ENCODE measurements around the gene GDA.

- TF ChIP-seq REST (IDR thresholded peaks at IDR 0.05; ENCODE audit: low read depth) (no peak), RAD21 (IDR thresholded peaks at IDR 0.05; ENCODE audit: low read depth) (no peak), SRF (IDR thresholded peaks at IDR 0.05; ENCODE audit: low read depth) (no peak), CTCF (IDR thresholded peaks at IDR 0.05 in 2 of 3, conservative IDR thresholded peaks at IDR 0.05 in 1 of 3; ENCODE audit: borderline replicate concordance in 1 of 3, insufficient read depth in 1 of 3, low read depth in 2 of 3, low read length in 2 of 3) (no peak), ZFX (IDR thresholded peaks at IDR 0.05) (no peak), YY1 (IDR thresholded peaks at IDR 0.05; ENCODE audit: extremely low read depth, insufficient replicate concordance, low read depth, low read length) (no peak), EZH2 (IDR thresholded peaks at IDR 0.05) (no peak), MAX (IDR thresholded peaks at IDR 0.05) (no peak), CEBPB (IDR thresholded peaks at IDR 0.05; ENCODE audit: low read depth) (0 out of 2 replicates have a peak, but pooled peaks have one; percentile 14), POLR2A (IDR thresholded peaks at IDR 0.05; ENCODE audit: borderline replicate concordance, extremely low read depth, insufficient read depth, insufficient read length) (no peak), TCF7L2 (IDR thresholded peaks at IDR 0.05; ENCODE audit: borderline replicate concordance, extremely low read depth, insufficient read depth, insufficient read length) (no peak)
These were observed 14.4 kb upstream of the GDA start for GRCh38 chr9:72134801-72135200.
